AG04449 (cell line): ENCODE measurements around the gene TRAPPC13.

Experiments
- CTCF ChIA-PET: fragments of 350-600 bp; formaldehyde crosslinking; extraction: SDS; loops from one replicate; lab custom pipeline; 2021; ENCODE audit warnings: antibody characterized with exemption; lab: Yijun Ruan, JAX
- POLR2A ChIA-PET: fragments of 400-600, 350-600 bp; formaldehyde crosslinking; extraction: SDS; loops from one replicate; lab custom pipeline; 2020; ENCODE audit warnings: antibody characterized with exemption, inconsistent platforms; lab: Yijun Ruan, JAX
- DNase-seq: peaks from one replicate; pipeline ENCODE4 v3.0.0-alpha.2; 2010; ENCODE audit warnings: low read depth, low spot score
- H3K4me3 ChIP-seq: 2 replicates; pipeline ENCODE4 v1.5.1; 2011; ENCODE audit warnings: low read depth, mild to moderate bottlenecking, control low read depth, low read length
- TF ChIP-seq, protein P1 (sequence below): IDR thresholded peaks from one replicate; pipeline ENCODE4 v1.5.1; 2011; ENCODE audit warnings: mild to moderate bottlenecking, moderate library complexity, low read length, control low read depth, inconsistent platforms; ENCODE audit not compliant: insufficient read depth; ENCODE audit errors: missing control alignments

The TRAPPC13 gene

DNA sequence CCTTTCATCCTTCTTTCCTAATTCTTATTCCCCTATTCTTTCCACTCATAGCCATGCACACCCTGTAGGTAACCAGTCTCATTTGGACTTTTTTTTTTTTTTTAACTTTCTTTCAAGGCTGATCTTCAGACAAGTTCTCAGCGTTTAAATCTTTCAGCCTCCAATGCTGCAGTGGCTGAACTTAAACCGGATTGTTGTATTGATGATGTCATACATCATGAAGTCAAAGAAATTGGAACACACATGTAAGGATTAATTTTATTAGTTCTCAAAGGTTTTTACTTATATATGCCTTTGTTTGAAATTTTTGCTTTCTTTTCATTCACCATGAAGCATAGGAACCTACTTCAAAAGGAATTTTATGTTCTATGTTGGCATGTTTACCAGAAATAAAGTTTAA, 22.1 kb downstream of the TRAPPC13 start:
- DNase-seq: no peak
- TF ChIP-seq, protein P1, sequence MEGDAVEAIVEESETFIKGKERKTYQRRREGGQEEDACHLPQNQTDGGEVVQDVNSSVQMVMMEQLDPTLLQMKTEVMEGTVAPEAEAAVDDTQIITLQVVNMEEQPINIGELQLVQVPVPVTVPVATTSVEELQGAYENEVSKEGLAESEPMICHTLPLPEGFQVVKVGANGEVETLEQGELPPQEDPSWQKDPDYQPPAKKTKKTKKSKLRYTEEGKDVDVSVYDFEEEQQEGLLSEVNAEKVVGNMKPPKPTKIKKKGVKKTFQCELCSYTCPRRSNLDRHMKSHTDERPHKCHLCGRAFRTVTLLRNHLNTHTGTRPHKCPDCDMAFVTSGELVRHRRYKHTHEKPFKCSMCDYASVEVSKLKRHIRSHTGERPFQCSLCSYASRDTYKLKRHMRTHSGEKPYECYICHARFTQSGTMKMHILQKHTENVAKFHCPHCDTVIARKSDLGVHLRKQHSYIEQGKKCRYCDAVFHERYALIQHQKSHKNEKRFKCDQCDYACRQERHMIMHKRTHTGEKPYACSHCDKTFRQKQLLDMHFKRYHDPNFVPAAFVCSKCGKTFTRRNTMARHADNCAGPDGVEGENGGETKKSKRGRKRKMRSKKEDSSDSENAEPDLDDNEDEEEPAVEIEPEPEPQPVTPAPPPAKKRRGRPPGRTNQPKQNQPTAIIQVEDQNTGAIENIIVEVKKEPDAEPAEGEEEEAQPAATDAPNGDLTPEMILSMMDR: no peak
- no peak overlapping the region for H3K4me3 ChIP-seq
- ChIA-PET POLR2A (no interaction called here), CTCF (interaction anchor here (0.9 to 1.0 kb wide), 2 partner anchors 17 to 21 kb away, joined by 3 read pairs; no protein-coding TSS in a partner anchor)

- H3K4me3 ChIP-seq: no peak overlapping the region
- CTCF ChIA-PET: interaction anchor here (1.2 kb wide), 1 partner anchor 17 kb away, joined by 4 read pairs; no protein-coding TSS in a partner anchor
- POLR2A ChIA-PET: no interaction called here
- TF ChIP-seq, protein P1: no peak
- no peak for DNase-seq
These were observed 23.1 kb downstream of the TRAPPC13 start for GRCh38 chr5:65647941-65648340.

- POLR2A ChIA-PET: no interaction called here
These were observed 26.3 kb downstream of the TRAPPC13 start for GRCh38 chr5:65651144-65651543.

DNA sequence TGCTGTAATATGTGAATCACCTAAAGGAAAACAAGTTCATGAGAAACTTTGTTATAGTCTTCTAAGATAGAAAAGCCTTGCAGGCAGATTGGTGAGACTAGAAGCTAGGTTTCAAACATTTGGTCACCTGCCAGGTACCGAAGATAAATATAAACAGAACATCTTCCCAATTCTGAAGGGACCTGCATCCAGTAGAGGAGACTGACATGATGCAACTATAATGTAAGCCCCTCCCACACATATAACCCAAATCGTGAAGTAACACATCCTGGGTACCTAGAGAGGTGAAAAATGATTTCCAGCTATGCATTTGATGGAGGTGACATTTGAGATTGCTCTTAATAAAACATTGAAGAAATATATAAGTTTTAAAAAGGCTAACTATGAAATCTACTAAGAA, 29.9 kb downstream of the TRAPPC13 start:
- ChIA-PET CTCF (no interaction called here), POLR2A (no interaction called here)
- H3K4me3 ChIP-seq: no peak overlapping the region
- no peak for DNase-seq
- TF ChIP-seq, protein P1: no peak

More at GRCh38 chr5:65651144-65651543, 26.3 kb downstream of the TRAPPC13 start:
- TF ChIP-seq, protein P1: no peak
- CTCF ChIA-PET: interaction anchor here (0.7 to 1.7 kb wide), 3 partner anchors 12 to 21 kb away, joined by 3 to 17 read pairs (median 3); no protein-coding TSS in a partner anchor
- no peak overlapping the region for H3K4me3 ChIP-seq
- DNase-seq: no peak

DNA sequence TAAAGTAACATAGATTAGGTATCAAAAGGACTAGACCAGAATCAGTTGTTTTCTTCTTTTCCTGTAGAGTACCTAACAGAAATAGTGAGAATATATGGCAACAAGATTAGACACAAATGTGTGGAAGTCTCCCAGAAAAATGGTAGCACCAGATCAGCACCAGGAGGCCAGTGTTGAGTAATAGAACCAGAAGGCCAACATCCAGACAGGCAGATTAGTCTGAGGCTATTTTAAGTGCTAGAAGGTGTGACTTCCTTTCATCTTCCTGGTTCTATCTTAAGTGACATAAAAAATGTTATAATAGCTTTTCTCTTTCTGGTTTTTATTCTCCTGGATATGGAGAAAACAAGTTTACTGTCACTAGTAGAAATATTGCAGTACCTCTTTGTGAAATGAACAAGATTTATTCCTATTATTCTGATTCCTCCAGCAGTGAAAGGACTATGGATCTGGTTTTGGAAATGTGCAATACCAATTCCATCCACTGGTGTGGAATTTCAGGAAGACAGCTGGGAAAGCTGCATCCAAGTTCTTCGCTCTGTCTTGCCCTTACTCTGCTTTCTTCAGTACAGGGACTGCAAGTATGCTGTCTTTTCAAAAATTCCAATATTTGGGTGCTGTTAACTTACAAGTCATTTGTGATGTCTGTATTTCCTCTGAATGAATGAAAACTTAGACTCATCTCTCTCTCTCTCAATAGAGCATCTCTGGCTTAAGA, 39.1 kb downstream of the TRAPPC13 start:
- POLR2A ChIA-PET: interaction anchor here (0.5 kb wide), 1 partner anchor 23 kb away, joined by 4 read pairs; no protein-coding TSS in a partner anchor
- CTCF ChIA-PET: interaction anchor here (0.9 to 3.4 kb wide), 9 partner anchors 8 to 1029 kb away, joined by 3 to 17 read pairs (median 4); partner anchors contain the start of gene TRIM23
- TF ChIP-seq, protein P1: peak; percentile 31
- DNase-seq: no peak
- no peak overlapping the region for H3K4me3 ChIP-seq

DNA sequence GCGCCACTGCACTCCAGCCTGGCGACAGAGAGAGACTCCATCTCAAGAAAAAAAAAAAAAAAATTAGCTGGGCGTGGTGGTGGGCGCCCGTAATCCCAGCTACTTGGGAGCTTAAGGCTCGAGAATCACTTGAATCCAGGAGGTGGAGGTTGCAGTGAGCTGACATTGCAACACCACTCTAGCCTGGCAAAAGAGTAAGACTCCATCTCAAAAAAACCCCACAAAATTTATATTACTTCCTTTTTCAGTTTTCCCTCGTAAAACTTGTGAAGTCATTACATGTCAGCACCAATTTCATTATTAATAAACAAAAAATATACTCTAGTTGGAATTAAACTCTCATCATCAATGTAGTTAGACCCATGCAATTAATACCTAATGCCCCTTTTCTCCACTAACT, 43.9 kb downstream of the TRAPPC13 start:
- ChIA-PET POLR2A (no interaction called here), CTCF (no interaction called here)
- no peak for DNase-seq
- TF ChIP-seq, protein P1: no peak
- H3K4me3 ChIP-seq: no peak overlapping the region
